Skeletal muscle satellite cell (primary cell): ENCODE results near the gene CTNND2. TPM values are rescaled to one million over a fixed set of nuclear protein-coding genes. Genes with fewer than 3 reads are reported as not detected.

ENCODE experiments used
- H3K27me3 ChIP-seq: 2 replicates; pipeline ENCODE4 v1.7.0; 2013; ENCODE audit warnings: low read length; ENCODE audit not compliant: control insufficient read depth, insufficient read depth
- H3K36me3 ChIP-seq: 2 replicates; pipeline ENCODE4 v1.7.0; 2013; ENCODE audit warnings: mild to moderate bottlenecking, control low read depth, low read length; ENCODE audit not compliant: insufficient read depth
- H3K4me1 ChIP-seq: 2 replicates; pipeline ENCODE4 v1.7.0; 2013; ENCODE audit warnings: low read length; ENCODE audit not compliant: control insufficient read depth, insufficient read depth
- H3K4me2 ChIP-seq: 2 replicates; pipeline ENCODE4 v1.7.0; 2013; ENCODE audit warnings: mild to moderate bottlenecking, low read length
- H3K4me3 ChIP-seq: 2 replicates; pipeline ENCODE4 v1.7.0; 2013; ENCODE audit warnings: low read length
- H3K9ac ChIP-seq: 2 replicates; pipeline ENCODE4 v1.7.0; 2013; ENCODE audit warnings: mild to moderate bottlenecking, low read depth, low read length, moderate library complexity
- H3K9me3 ChIP-seq: replicated peaks from 2 replicates; pipeline ENCODE4 v1.7.0; 2013; ENCODE audit warnings: mild to moderate bottlenecking, control low read depth, low read length
- total RNA-seq: library from RNA; depleted of rRNA; stranded (reverse); fragments of >200 nt; gene quantifications from 2 replicates; pipeline ENCODE4 v1.2.3, GENCODE V29; 2012; rRNA removed

Gene CTNND2
- 0.22 and 1.0 TPM in 2 replicates for total RNA-seq

- H3K36me3 ChIP-seq = no peaks in the 10 kb centered on the region
- H3K27me3 ChIP-seq = peaks cover 25% of the 10 kb centered on the region
- H3K4me1 ChIP-seq = no peaks in the 10 kb centered on the region
- H3K9me3 ChIP-seq = no peaks in the 10 kb centered on the region
- peak within 1 kb of the TSS; percentile 59 for H3K4me2 ChIP-seq
- no peak within 1 kb of the TSS for H3K9ac ChIP-seq
- H3K4me3 ChIP-seq = peak within 1 kb of the TSS; percentile 39
Measured at GRCh38 chr5:11904265-11904906, at the start of gene CTNND2. TSS of gene CTNND2 (minus strand) at chr5:11904446. CDS start at chr5:11903853, 593 bp downstream.

- H3K27me3 ChIP-seq = no peaks in the 10 kb centered on the region
- no peaks in the 10 kb centered on the region for H3K4me1 ChIP-seq
- no peak overlapping the region for H3K4me3 ChIP-seq
- no peak overlapping the region for H3K9ac ChIP-seq
- H3K36me3 ChIP-seq = no peaks in the 10 kb centered on the region
- no peak overlapping the region for H3K4me2 ChIP-seq
- peaks cover 9% of the 10 kb centered on the region for H3K9me3 ChIP-seq
Measured at GRCh38 chr5:11946317-11946716, 42.1 kb upstream of the CTNND2 start.

- Histone ChIP-seq H3K4me2 (no peak overlapping the region), H3K4me1 (no peaks in the 10 kb centered on the region), H3K4me3 (no peak overlapping the region), H3K27me3 (no peaks in the 10 kb centered on the region), H3K9me3 (peaks cover 6% of the 10 kb centered on the region), H3K36me3 (no peaks in the 10 kb centered on the region), H3K9ac (no peak overlapping the region)
Measured at GRCh38 chr5:11941566-11941965, 37.3 kb upstream of the CTNND2 start.

GRCh38 chr5:11931638-11932037, 27.4 kb upstream of the CTNND2 start:
- Histone ChIP-seq H3K9me3 (peaks cover 5% of the 10 kb centered on the region), H3K27me3 (no peaks in the 10 kb centered on the region), H3K9ac (no peak overlapping the region), H3K36me3 (no peaks in the 10 kb centered on the region), H3K4me1 (no peaks in the 10 kb centered on the region), H3K4me2 (no peak overlapping the region), H3K4me3 (no peak overlapping the region)

GRCh38 chr5:11928909-11929308, 24.7 kb upstream of the CTNND2 start:
- Histone ChIP-seq H3K27me3 (no peaks in the 10 kb centered on the region), H3K4me1 (no peaks in the 10 kb centered on the region), H3K9ac (no peak overlapping the region), H3K4me2 (no peak overlapping the region), H3K9me3 (peaks cover 9% of the 10 kb centered on the region), H3K4me3 (no peak overlapping the region), H3K36me3 (no peaks in the 10 kb centered on the region)

- no peak overlapping the region for H3K4me3 ChIP-seq
- H3K4me1 ChIP-seq = no peaks in the 10 kb centered on the region
- H3K36me3 ChIP-seq = no peaks in the 10 kb centered on the region
- peaks cover 9% of the 10 kb centered on the region for H3K9me3 ChIP-seq
- no peak overlapping the region for H3K9ac ChIP-seq
- H3K4me2 ChIP-seq = no peak overlapping the region
- H3K27me3 ChIP-seq = no peaks in the 10 kb centered on the region
Measured at GRCh38 chr5:11925701-11926100, 21.5 kb upstream of the CTNND2 start.

- Histone ChIP-seq H3K27me3 (no peaks in the 10 kb centered on the region), H3K36me3 (no peaks in the 10 kb centered on the region), H3K9ac (no peak overlapping the region)
Measured at GRCh38 chr5:11922394-11922793, 18.1 kb upstream of the CTNND2 start.

GRCh38 chr5:11918463-11919045, 14.3 kb upstream of the CTNND2 start:
- Histone ChIP-seq H3K9ac (no peak overlapping the region), H3K4me1 (no peaks in the 10 kb centered on the region), H3K9me3 (no peaks in the 10 kb centered on the region), H3K36me3 (no peaks in the 10 kb centered on the region), H3K4me2 (no peak overlapping the region), H3K27me3 (no peaks in the 10 kb centered on the region), H3K4me3 (no peak overlapping the region)

More at GRCh38 chr5:11922394-11922793, 18.1 kb upstream of the CTNND2 start:
- Histone ChIP-seq H3K4me2 (no peak overlapping the region), H3K9me3 (peaks cover 5% of the 10 kb centered on the region), H3K4me3 (no peak overlapping the region), H3K4me1 (no peaks in the 10 kb centered on the region)

GRCh38 chr5:11909471-11909870, 5.2 kb upstream of the CTNND2 start:
- Histone ChIP-seq H3K27me3 (peaks cover 8% of the 10 kb centered on the region), H3K4me3 (no peak overlapping the region), H3K4me1 (no peaks in the 10 kb centered on the region), H3K36me3 (no peaks in the 10 kb centered on the region), H3K9ac (no peak overlapping the region), H3K9me3 (no peaks in the 10 kb centered on the region), H3K4me2 (no peak overlapping the region)

GRCh38 chr5:11906497-11906896, 2.3 kb upstream of the CTNND2 start:
- H3K4me1 ChIP-seq = no peaks in the 10 kb centered on the region
- H3K9me3 ChIP-seq = no peaks in the 10 kb centered on the region
- H3K4me3 ChIP-seq = no peak overlapping the region
- no peak overlapping the region for H3K4me2 ChIP-seq
- no peaks in the 10 kb centered on the region for H3K36me3 ChIP-seq
- no peak overlapping the region for H3K9ac ChIP-seq
- H3K27me3 ChIP-seq = peaks cover 25% of the 10 kb centered on the region

- H3K27me3 ChIP-seq = peaks cover 25% of the 10 kb centered on the region
- no peaks in the 10 kb centered on the region for H3K36me3 ChIP-seq
- H3K4me3 ChIP-seq = no peak overlapping the region
- no peak overlapping the region for H3K9ac ChIP-seq
- H3K4me1 ChIP-seq = no peaks in the 10 kb centered on the region
- no peaks in the 10 kb centered on the region for H3K9me3 ChIP-seq
- H3K4me2 ChIP-seq = no peak overlapping the region
Measured at GRCh38 chr5:11905206-11905605, 960 bp upstream of the CTNND2 start.
